Epithelial cell of esophagus (primary cell): ENCODE measurements around the gene LACTB.

Experiments
- DNase-seq: peaks from one replicate; pipeline ENCODE4 v3.0.0; 2010; ENCODE audit warnings: low read depth
- H3K4me3 ChIP-seq: 2 replicates; pipeline ENCODE4 v1.5.1; 2011; ENCODE audit warnings: mild to moderate bottlenecking, low read length, control low read depth
- TF ChIP-seq, protein P1 (sequence below): IDR thresholded peaks from 2 replicates; pipeline ENCODE4 v1.5.1; 2011; ENCODE audit warnings: low read depth, mild to moderate bottlenecking, low read length, control low read depth, inconsistent platforms; ENCODE audit not compliant: insufficient read depth; ENCODE audit errors: missing control alignments

The LACTB gene

DNA sequence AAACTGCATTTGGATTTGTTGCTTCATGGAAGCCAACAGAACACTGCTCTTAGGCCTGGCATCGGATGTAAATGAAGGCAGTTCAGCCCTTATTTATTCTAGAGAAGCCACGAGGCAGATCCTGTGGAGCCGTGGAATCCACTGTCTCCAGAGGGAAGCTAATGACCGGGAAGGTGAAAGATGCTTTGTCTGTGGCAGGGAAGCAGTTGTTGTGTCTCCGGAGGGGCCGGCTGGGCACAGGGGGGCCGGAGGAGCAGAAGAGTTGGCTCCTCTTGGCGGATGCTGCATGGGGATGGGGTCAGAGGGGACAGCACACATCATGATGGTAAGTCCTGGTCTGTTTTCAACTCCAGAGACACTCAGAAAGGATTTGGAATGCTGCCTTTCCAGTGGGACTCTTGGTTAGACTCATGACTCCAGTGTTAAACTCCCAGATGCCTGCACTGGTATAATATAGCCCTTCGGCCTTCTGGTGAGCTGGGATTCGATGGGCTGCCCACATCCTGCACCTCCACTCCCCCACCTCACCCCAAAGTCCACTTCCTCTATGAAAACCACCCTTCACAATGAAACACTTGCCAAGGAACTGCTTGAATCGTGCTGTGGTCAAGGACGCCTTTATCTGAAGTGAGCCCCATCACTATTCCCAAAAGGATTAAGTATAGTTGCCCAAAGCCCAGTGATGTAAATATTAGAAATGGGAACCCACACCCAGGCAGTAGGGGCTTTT lies 45.5 kb upstream of the LACTB start:
- DNase-seq: no peak
- TF ChIP-seq, protein P1, sequence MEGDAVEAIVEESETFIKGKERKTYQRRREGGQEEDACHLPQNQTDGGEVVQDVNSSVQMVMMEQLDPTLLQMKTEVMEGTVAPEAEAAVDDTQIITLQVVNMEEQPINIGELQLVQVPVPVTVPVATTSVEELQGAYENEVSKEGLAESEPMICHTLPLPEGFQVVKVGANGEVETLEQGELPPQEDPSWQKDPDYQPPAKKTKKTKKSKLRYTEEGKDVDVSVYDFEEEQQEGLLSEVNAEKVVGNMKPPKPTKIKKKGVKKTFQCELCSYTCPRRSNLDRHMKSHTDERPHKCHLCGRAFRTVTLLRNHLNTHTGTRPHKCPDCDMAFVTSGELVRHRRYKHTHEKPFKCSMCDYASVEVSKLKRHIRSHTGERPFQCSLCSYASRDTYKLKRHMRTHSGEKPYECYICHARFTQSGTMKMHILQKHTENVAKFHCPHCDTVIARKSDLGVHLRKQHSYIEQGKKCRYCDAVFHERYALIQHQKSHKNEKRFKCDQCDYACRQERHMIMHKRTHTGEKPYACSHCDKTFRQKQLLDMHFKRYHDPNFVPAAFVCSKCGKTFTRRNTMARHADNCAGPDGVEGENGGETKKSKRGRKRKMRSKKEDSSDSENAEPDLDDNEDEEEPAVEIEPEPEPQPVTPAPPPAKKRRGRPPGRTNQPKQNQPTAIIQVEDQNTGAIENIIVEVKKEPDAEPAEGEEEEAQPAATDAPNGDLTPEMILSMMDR: no peak
- no peak overlapping the region for H3K4me3 ChIP-seq

DNA sequence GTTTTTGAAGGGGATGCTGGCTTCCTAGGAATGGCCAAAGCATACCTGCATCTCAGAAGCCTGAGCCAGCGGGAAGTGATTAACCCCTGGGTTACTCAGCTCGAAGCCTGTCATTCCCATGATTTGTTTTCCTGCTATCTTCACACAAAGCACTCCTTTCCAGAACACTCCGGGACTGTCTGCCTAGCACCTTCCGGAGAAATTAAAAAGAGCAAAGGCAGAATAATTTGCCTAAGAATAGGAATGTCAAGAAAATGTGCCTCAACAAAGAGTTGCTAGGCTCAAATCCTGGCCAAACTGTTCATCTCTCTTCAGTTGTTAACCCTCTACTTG lies 45.0 kb upstream of the LACTB start:
- TF ChIP-seq, protein P1: no peak
- DNase-seq: no peak

DNA sequence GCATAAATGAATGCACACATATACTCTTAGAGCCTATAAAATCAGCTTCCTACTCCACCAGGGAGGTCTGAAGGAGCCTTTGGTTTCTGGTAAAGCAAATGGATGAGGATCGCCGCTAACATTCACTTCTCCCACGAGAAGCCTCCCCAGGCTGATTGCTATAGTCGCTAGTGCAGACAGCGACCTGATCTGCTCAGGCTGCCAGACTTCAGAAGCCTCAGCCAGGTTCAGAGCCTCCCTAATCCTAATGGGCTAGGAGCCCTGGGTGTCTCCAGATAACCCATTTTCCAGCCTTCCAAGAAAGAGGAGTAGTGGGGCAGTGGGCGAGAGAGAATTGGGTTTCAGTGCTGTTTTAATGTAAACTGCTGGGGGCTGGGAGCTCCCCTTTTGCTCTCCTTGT lies 43.7 kb upstream of the LACTB start:
- TF ChIP-seq, protein P1: no peak
- H3K4me3 ChIP-seq: no peak overlapping the region
- DNase-seq: no peak

More for the DNA sequence above, 45.0 kb upstream of the LACTB start:
- no peak overlapping the region for H3K4me3 ChIP-seq

DNA sequence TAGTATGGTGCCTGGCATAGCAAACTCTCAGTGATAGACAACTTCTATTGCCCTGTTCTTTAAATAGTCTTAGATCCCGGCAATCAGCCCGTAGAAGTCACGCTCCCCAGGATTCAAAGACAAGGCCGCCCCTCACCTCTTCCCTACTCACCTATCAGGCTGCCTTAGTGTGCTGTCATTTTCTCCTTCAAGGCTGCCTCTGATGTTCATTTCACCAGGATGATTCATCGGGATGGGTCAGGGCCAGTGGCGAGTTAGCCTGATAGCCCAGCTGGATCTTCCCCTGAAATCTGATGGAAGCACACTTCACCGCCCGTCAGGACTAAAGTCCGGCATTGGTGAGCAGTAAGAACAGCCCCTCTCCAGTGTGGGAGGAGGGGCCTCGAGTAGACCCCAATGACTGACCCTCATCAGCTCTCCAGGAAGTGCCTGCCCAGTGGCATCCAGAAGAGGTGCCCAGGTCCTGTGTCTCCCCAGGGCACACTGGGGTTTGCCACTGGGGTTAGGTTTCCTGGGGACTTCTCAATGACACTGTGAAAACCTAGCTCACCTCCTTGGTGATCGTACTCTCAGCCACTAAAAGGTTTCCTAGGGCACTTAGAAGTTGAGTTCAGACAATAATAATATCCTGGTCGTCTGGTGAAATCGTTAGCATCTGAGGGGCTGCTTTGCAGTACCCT lies 41.6 kb upstream of the LACTB start:
- peak; percentile 68 for DNase-seq
- no peak overlapping the region for H3K4me3 ChIP-seq
- TF ChIP-seq, protein P1: no peak

DNA sequence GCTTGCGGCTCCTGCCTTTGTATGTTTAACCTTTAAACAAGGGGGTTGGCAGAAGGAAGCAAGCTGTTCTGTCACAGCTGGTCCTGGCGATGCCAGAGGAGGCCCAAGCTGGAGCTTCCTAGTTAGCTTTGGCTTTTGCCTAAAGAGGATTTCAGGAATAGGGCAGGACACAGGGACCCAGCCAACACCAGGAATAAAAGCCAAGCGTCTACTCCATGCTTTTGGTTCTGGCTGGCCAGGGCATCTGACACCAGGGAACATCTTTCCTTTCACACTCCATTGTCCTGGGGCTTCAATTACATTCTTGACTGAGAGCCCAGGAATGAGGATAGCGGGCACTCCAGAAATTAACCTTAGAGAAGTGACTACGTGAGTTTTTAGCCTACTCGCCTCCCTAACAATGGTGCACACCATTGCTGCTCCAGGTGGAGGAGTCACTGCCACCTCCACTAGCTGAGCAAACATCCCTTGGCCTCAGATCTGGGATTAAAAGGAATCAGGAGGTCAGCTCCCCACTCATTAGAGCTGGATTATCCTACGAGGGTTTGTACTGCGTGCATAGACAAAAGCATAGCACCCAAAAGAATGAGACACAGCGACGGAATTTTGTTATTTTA lies 40.9 kb upstream of the LACTB start:
- DNase-seq: no peak
- H3K4me3 ChIP-seq: no peak overlapping the region
- TF ChIP-seq, protein P1: no peak

DNA sequence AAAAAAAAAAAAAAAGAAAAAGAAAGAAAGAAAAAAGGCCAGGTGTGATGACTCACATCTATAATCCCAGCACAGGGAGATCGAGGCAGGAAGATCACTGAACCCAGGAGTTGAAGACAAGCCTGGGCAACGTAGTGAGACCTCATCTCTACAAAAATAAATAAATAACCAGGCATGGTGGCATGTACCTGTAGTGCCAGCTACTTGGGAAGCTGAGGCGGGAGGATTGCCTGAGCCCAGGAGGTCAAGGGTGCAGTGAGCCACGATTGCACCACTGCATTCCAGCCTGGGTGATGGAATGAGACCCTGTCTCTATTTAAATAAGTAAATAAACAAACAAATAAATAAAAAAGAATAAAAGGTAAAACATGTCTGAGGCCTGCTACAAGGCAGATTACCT lies 39.3 kb upstream of the LACTB start:
- peak; percentile 53 for DNase-seq
- TF ChIP-seq, protein P1: no peak
- H3K4me3 ChIP-seq: no peak overlapping the region
